Mucosa of descending colon (tissue), 3 donors: Measurements from ENCODE around the gene LUC7L2. TPM values are rescaled to one million over a fixed set of nuclear protein-coding genes. Genes with fewer than 3 reads are reported as not detected.
A peak's percentile ranks its signal among the peaks of the same experiment; 100 is the strongest.
"Not testable (repeated sequence)": the region's sequence is repeated elsewhere in the genome, so short reads cannot be mapped to it uniquely, and the experiment has no call there.

ENCODE experiments used
- ATAC-seq: fragments of 200-7000 bp; cut with Tn5 transposase; one replicate; pipeline ENCODE4 v1.9.1; 2020; ENCODE audit warnings: mild to moderate bottlenecking, moderate library complexity
- DNase-seq, 3 donors: peaks; one replicate each; pipeline ENCODE4 v3.0.0-alpha.2; 2020
- H3K36me3 ChIP-seq: fragments of 200-600 bp; one replicate; pipeline ENCODE4 v1.8.0; 2021; ENCODE audit warnings: low read depth, mild to moderate bottlenecking
- H3K4me1 ChIP-seq: fragments of 200-600 bp; one replicate; pipeline ENCODE4 v1.8.0; 2021; ENCODE audit warnings: low read depth, mild to moderate bottlenecking
- H3K4me3 ChIP-seq: fragments of 200-600 bp; one replicate; pipeline ENCODE4 v1.8.0; 2021; ENCODE audit warnings: mild to moderate bottlenecking
- H3K9me3 ChIP-seq: fragments of 200-600 bp; one replicate; pipeline ENCODE4 v1.8.0; 2021; ENCODE audit warnings: mild to moderate bottlenecking
- intact Hi-C, 2 donors: fragments of 100-400 bp; cut with DNase I in 1 of 2; cut with micrococcal nuclease in 1 of 2; formaldehyde crosslinking; loops; one replicate each; pipeline versions ENCODE4 v1.11.0 to v1.11.1; 2022; cut with DNase I, micrococcal nuclease
- total RNA-seq, 3 donors: library from RNA; stranded (reverse); fragmentation: NEBNext Ultra II Directional in 2 of 3; extraction: Animal tissue kit (Norgen Biotek cat#: 25700) in 2 of 3; gene quantifications; one replicate each; pipeline versions ENCODE4 v1.2.1 to v1.2.4, GENCODE V29; 2021 to 2023
- TF ChIP-seq, protein P1 (sequence below): fragments of 200-600 bp; IDR thresholded peaks from one replicate; pipeline ENCODE4 v1.8.0; 2022; ENCODE audit warnings: antibody characterized with exemption, mild to moderate bottlenecking
- donor health status: DM: no; HTN: no; CAD: no; lungs with moderate emphysema.
- donor health status: DM: no; HTN: no; CAD: no.
- donor health status: DM: no; HTN: yes; CAD: no.

LUC7L2 gene
- total RNA-seq, 3 donors from 2014 or later = 78.4 to 85.2 (median 82.0) TPM

DNA sequence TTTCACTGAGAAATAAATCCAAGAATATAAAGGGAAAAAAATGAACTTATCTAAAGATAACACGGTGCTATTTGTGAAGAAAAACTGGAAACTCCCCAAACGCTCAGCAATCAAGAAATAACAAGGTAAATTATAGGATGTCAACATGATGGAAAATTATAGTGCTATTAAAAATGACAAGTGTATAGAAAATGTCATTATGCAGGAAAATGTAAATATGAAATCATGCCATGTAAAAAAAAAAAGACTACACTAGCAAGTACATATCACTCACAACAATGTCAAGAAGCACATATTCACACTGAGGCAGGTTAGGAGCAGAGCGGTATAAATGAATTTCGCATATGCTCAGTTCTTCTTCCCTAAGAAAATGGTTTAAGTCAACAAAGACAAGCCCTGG lies 96.1 kb downstream of the LUC7L2 start:
- Histone ChIP-seq H3K9me3 (no peaks in the 10 kb centered on the region), H3K36me3 (no peaks in the 10 kb centered on the region), H3K4me1 (no peaks in the 10 kb centered on the region), H3K4me3 (no peak overlapping the region)
- TF ChIP-seq, protein P1, sequence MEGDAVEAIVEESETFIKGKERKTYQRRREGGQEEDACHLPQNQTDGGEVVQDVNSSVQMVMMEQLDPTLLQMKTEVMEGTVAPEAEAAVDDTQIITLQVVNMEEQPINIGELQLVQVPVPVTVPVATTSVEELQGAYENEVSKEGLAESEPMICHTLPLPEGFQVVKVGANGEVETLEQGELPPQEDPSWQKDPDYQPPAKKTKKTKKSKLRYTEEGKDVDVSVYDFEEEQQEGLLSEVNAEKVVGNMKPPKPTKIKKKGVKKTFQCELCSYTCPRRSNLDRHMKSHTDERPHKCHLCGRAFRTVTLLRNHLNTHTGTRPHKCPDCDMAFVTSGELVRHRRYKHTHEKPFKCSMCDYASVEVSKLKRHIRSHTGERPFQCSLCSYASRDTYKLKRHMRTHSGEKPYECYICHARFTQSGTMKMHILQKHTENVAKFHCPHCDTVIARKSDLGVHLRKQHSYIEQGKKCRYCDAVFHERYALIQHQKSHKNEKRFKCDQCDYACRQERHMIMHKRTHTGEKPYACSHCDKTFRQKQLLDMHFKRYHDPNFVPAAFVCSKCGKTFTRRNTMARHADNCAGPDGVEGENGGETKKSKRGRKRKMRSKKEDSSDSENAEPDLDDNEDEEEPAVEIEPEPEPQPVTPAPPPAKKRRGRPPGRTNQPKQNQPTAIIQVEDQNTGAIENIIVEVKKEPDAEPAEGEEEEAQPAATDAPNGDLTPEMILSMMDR = no peak
- intact Hi-C loops = no loop called here
- no peak for DNase-seq
- no peak for ATAC-seq

DNA sequence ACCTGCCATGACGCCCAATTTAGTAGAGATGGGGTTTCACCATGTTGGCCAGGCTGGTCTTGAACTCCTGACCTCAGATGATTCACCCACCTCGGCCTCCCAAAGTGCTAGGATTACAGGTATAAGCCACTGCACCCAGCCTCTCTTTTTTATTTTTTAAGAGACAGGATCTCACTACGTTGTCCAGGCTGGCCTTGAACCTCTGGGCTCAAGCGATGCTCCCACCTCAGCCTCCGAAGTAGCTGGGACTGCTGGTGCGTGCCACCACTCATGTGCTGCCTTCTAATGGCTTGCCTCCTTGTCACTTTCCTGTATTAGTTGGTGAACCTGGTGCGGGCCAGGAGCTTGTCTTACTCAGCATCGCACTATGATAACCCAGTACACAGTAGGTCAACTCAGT lies 96.8 kb downstream of the LUC7L2 start:
- intact Hi-C loops = no loop called here
- DNase-seq (no peak), ATAC-seq (no peak)
- no peak overlapping the region for H3K4me3 ChIP-seq
- H3K9me3 ChIP-seq = no peaks in the 10 kb centered on the region
- H3K4me1 ChIP-seq = no peaks in the 10 kb centered on the region
- TF ChIP-seq, protein P1 = no peak
- no peaks in the 10 kb centered on the region for H3K36me3 ChIP-seq

DNA sequence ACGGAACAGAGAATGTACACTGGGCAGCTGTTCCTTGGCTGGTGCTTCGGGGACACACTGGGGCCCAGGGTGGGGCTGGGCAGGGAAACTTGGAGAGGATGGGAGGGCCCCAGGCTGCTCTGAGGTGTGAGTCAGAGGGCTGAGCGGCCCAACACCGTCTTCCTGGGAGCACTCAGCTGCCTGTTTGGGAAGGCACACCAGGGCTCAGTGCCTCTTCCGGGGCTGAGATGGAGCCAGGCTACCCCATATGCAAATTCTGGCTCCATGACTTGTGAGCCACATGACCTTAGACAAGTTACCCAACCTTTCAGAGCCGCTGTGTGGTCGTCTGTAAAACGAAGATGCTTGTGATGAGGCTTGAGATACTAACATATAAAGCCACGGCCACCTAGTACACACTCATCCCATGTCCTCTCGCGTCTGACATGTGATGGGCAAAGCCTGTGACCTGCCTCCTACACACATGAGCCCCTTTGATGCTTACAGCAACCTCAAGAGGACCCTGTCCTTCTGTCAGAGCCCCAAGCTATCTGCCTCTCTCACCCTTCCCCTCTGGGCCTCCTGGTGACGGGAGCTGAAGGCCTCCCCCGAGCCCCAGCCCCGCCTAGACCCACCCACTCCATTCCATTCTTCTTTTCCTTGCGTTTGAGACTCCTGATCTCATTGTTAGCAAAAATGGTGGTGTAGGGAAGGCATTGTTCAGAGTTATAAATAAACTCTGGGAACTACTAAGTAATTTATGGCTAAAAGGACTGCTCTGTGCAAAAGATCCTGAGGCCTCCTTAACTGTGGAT lies 97.7 kb downstream of the LUC7L2 start:
- DNase-seq = no peak
- TF ChIP-seq, protein P1 = no peak
- no peaks in the 10 kb centered on the region for H3K36me3 ChIP-seq
- intact Hi-C loops = no loop called here
- no peak for ATAC-seq
- H3K9me3 ChIP-seq = no peaks in the 10 kb centered on the region
- no peaks in the 10 kb centered on the region for H3K4me1 ChIP-seq
- H3K4me3 ChIP-seq = no peak overlapping the region

DNA sequence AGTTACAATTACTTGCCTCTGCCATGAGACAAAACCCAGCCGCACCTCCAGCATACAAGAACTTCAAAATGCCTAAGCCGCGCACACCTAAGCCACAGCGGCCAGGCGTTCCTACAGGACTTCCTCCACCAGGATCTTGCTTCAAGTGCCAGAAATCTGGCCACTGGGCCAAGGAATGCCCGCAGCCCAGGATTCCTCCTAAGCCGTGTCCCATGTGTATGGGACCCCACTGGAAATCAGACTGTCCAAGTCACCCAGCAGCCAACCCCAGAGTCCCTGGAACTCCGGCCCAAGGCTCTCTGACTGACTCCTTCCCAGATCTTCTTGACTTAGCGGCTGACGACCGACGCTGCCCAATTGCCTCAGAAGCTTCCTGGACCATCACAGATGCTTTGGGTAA lies 103.7 kb downstream of the LUC7L2 start:
- H3K4me1 ChIP-seq, H3K36me3 ChIP-seq, H3K4me3 ChIP-seq, ATAC-seq, H3K9me3 ChIP-seq, intact Hi-C loops, DNase-seq: not testable (repeated sequence)

DNA sequence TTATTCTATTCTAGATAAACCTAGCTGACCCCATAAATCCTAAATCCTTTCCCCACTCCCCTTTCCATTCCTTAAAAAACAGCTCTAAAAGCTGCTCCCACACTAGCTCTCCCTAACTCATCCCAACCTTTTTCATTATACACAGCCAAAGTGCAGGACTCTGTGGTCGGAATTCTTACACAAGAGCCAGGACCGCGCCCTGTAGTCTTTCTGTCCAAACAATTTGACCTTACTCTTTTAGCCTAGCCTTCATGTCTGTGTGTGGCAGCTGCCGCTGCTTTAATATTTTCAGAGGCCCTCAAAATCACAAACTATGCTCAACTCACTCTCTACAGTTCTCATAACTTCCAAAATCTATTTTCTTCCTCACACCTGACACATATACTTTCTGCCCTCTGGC lies 104.8 kb downstream of the LUC7L2 start:
- H3K4me1 ChIP-seq, H3K36me3 ChIP-seq, H3K4me3 ChIP-seq, ATAC-seq, intact Hi-C loops, H3K9me3 ChIP-seq, DNase-seq: not testable (repeated sequence)

DNA sequence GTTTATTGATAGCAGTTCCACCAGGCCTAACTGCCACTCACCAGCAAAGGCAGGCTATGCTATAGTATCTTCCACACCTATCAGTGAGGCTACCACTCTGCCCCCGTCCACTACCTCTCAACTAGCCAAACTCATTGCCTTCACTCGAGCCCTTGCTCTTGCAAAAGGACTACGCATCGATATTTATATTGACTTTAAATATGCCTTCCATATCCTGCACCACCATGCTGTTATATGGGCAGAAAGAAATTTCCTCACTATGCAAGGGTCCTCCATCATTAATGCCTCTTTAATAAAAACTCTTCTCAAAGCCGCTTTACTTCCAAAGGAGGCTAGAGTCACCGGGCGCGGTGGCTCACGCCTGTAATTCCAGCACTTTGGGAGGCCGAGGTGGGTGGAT lies 105.4 kb downstream of the LUC7L2 start:
- intact Hi-C loops, ATAC-seq: not testable (repeated sequence)

DNA sequence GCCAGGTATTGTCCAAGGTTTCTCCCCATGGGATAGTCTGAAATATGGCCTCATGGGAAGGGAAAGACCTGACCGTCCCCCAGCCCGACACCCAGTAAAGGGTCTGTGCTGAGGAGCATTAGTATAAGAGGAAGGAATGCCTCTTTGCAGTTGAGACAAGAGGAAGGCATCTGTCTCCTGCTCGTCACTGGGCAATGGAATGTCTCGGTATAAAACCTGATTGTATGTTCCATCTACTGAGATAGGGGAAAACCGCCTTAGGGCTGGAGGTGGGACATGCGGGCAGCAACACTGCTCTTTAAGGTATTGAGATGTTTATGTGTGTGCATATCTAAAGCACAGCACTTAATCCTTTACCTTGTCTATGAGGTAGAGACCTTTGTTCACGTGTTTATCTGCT lies 108.0 kb downstream of the LUC7L2 start:
- ATAC-seq = not testable (repeated sequence)

More for the DNA sequence above, 105.4 kb downstream of the LUC7L2 start:
- not testable (repeated sequence) for H3K4me3 ChIP-seq, H3K36me3 ChIP-seq, H3K9me3 ChIP-seq, DNase-seq, H3K4me1 ChIP-seq

DNA sequence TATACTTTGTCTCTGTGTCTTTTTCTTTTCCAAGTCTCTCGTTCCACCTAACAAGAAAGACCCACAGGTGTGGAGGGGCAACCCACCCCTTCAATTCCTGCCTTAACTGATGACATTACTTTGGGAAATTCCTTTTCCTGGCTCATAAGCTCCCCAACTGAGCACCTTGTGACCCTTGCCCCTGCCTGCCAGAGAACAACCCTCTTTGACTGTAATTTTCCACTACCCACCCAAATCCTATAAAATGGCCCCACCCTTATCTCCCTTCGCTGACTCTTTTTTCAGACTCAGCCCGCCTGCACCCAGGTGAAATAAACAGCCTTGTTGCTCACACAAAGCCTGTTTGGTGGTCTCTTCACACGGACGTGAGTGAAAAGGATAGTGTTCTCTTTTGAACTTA lies 108.6 kb downstream of the LUC7L2 start:
- intact Hi-C loops, ATAC-seq, H3K9me3 ChIP-seq, H3K4me1 ChIP-seq, H3K4me3 ChIP-seq, H3K36me3 ChIP-seq: not testable (repeated sequence)
- peak in 1 of 3 donors; percentile 37 for DNase-seq

More for the DNA sequence above, 108.0 kb downstream of the LUC7L2 start:
- H3K4me1 ChIP-seq, H3K4me3 ChIP-seq, DNase-seq, intact Hi-C loops, H3K9me3 ChIP-seq, H3K36me3 ChIP-seq: not testable (repeated sequence)
